HCT116 (cell line): ENCODE results near the gene MAL. TPM values are rescaled to one million over a fixed set of nuclear protein-coding genes. Genes with fewer than 3 reads are reported as not detected.

Source experiments
- ATAC-seq: fragments of 200-7000 bp; cut with Tn5 transposase; 2 replicates; pipeline ENCODE4 v1.9.1; 2020; ENCODE audit warnings: mild to moderate bottlenecking, moderate library complexity
- BruUV-seq: library from RNA; stranded (reverse); fragments of 400-500 nt; replicated peaks from 2 replicates; lab custom pipeline; 2021; lab: Mats Ljungman, UMichigan
- CTCF ChIA-PET: fragments of 300-600 bp; sonication (Branson Sonifier 250); formaldehyde crosslinking; loops from one replicate; lab custom pipeline; 2021; ENCODE audit warnings: antibody characterized with exemption; lab: Charles Lee
- POLR2A ChIA-PET: fragments of 300-600, 350-600 bp; sonication (Branson Sonifier 250); formaldehyde crosslinking; loops from one replicate; lab custom pipeline; 2021; ENCODE audit warnings: antibody characterized with exemption; lab: Charles Lee
- RAD21 ChIA-PET, 2 experiments: fragments of 300-600 bp; sonication (Branson Sonifier 250); formaldehyde crosslinking; loops; one replicate each; lab custom pipeline; 2023; ENCODE audit warnings: low total read pairs in 2 of 2; ENCODE audit not compliant: uncharacterized antibody in 2 of 2, unreplicated experiment in 2 of 2, low non-redundant PET in 1 of 2; lab: Charles Lee
- DNase-seq: peaks from one replicate; pipeline ENCODE4 v3.0.0-alpha.2; 2010; ENCODE audit warnings: low read depth, low spot score
- H2AFZ ChIP-seq: fragments of 200-600 bp; shearing (Covaris generic), sonication (generic); 2 replicates; pipeline ENCODE4 v1.6.1; 2017; ENCODE audit warnings: low read depth, mixed run types, mixed read lengths, antibody characterized with exemption, low read length; ENCODE audit not compliant: poor library complexity, severe bottlenecking
- H3K27ac ChIP-seq: 2 replicates; pipeline ENCODE4 v1.5.1; 2012; ENCODE audit warnings: low read depth, low read length
- H3K27me3 ChIP-seq: fragments of 200-600 bp; sonication (generic); 2 replicates; pipeline ENCODE4 v1.6.1; 2016; ENCODE audit warnings: mixed run types, low read length, mixed read lengths; ENCODE audit not compliant: insufficient read depth
- H3K36me3 ChIP-seq, 2 experiments: fragments of 200-500 bp in 1 of 2; fragments of 200-600 bp in 1 of 2; sonication (Bioruptor generic) in 1 of 2; sonication (generic) in 1 of 2; 2 replicates each; pipeline versions ENCODE4 v1.5.1 to v1.6.1; 2014 to 2016; ENCODE audit warnings: low read length in 2 of 2, inconsistent platforms in 1 of 2, mixed read lengths in 1 of 2, mixed run types in 1 of 2; ENCODE audit not compliant: insufficient read depth in 2 of 2, control insufficient read depth in 1 of 2
- H3K4me1 ChIP-seq, 2 experiments: fragments of 200-600 bp in 1 of 2; sonication (generic) in 1 of 2; 2 replicates each; pipeline versions ENCODE4 v1.5.1 to v1.6.1; 2012 to 2017; ENCODE audit warnings: low read length in 2 of 2, inconsistent platforms in 1 of 2, mild to moderate bottlenecking in 1 of 2, mixed read lengths in 1 of 2, mixed run types in 1 of 2, moderate library complexity in 1 of 2; ENCODE audit not compliant: insufficient read depth in 2 of 2, control insufficient read depth in 1 of 2
- H3K4me2 ChIP-seq: fragments of 200-600 bp; sonication (generic); 2 replicates; pipeline ENCODE4 v1.6.1; 2017; ENCODE audit warnings: mixed run types, low read length, mixed read lengths
- H3K4me3 ChIP-seq, 2 experiments: fragments of 200-600 bp in 1 of 2; sonication (generic) in 1 of 2; replicated peaks in 1 of 2; 2 replicates each; pipeline ENCODE4 v1.5.1; 2011 to 2016; ENCODE audit warnings: low read length in 2 of 2, control low read depth in 1 of 2, low read depth in 1 of 2, mild to moderate bottlenecking in 1 of 2, mixed read lengths in 1 of 2, mixed run types in 1 of 2
- H3K79me2 ChIP-seq: fragments of 200-600 bp; sonication (generic); 2 replicates; pipeline ENCODE4 v1.6.1; 2017; ENCODE audit warnings: mild to moderate bottlenecking, mixed run types, low read length, moderate library complexity, mixed read lengths; ENCODE audit not compliant: insufficient read depth
- H3K9ac ChIP-seq: fragments of 200-600 bp; sonication (generic); 2 replicates; pipeline ENCODE4 v1.6.1; 2016; ENCODE audit warnings: low read length, mixed read lengths
- H3K9me2 ChIP-seq: fragments of 200-600 bp; sonication (generic), shearing (Covaris generic); 2 replicates; pipeline ENCODE4 v1.6.1; 2017; ENCODE audit warnings: mixed run types, mild to moderate bottlenecking, moderate library complexity; ENCODE audit not compliant: insufficient read depth
- H3K9me3 ChIP-seq, 2 experiments: fragments of 200-500 bp in 1 of 2; fragments of 200-600 bp in 1 of 2; sonication (Bioruptor generic) in 1 of 2; sonication (generic) in 1 of 2; 2 replicates each; pipeline ENCODE4 v1.6.1; 2014 to 2017; ENCODE audit warnings: low read length in 2 of 2, mixed read lengths in 2 of 2, inconsistent platforms in 1 of 2, low read depth in 1 of 2, mild to moderate bottlenecking in 1 of 2, mixed run types in 1 of 2, moderate library complexity in 1 of 2; ENCODE audit not compliant: control insufficient read depth in 1 of 2, insufficient read depth in 1 of 2
- H4K20me1 ChIP-seq: fragments of 200-600 bp; sonication (generic), shearing (Covaris generic); 2 replicates; pipeline ENCODE4 v1.6.1; 2017; ENCODE audit warnings: mixed run types, mild to moderate bottlenecking, moderate library complexity; ENCODE audit not compliant: insufficient read depth
- ATF3 ChIP-seq: IDR thresholded peaks from 2 replicates; pipeline ENCODE4 v1.6.1; 2012
- CBX3 ChIP-seq: IDR thresholded peaks from 2 replicates; pipeline ENCODE4 v1.6.1; 2012; ENCODE audit warnings: low read depth
- CEBPB ChIP-seq: IDR thresholded peaks from 2 replicates; pipeline ENCODE4 v1.6.1; 2012; ENCODE audit warnings: low read depth
- CTCF ChIP-seq, 3 experiments: fragments of 200-600 bp in 1 of 3; sonication (generic) in 1 of 3; IDR thresholded peaks in 2 of 3; conservative IDR thresholded peaks in 1 of 3; 2 replicates each; pipeline ENCODE4 v1.5.1; 2012 to 2017; ENCODE audit warnings: low read depth in 2 of 3, low read length in 2 of 3, antibody characterized with exemption in 1 of 3, borderline replicate concordance in 1 of 3, control low read depth in 1 of 3, mild to moderate bottlenecking in 1 of 3, mixed read lengths in 1 of 3, mixed run types in 1 of 3, moderate library complexity in 1 of 3; ENCODE audit not compliant: insufficient read depth in 1 of 3
- EGR1 ChIP-seq: IDR thresholded peaks from 2 replicates; pipeline ENCODE4 v1.6.1; 2012; ENCODE audit warnings: low read depth
- ELF1 ChIP-seq: IDR thresholded peaks from 2 replicates; pipeline ENCODE4 v1.6.1; 2012; ENCODE audit warnings: low read depth, borderline replicate concordance
- EZH2 ChIP-seq: fragments of 200-600 bp; sonication (generic); IDR thresholded peaks from 2 replicates; pipeline ENCODE4 v1.6.1; 2017; ENCODE audit warnings: antibody characterized with exemption, mixed run types
- EZH2phosphoT487 ChIP-seq: fragments of 200-600 bp; IDR thresholded peaks from 2 replicates; pipeline ENCODE4 v1.6.1; 2018; ENCODE audit warnings: antibody characterized with exemption, borderline replicate concordance
- FOSL1 ChIP-seq: IDR thresholded peaks from 2 replicates; pipeline ENCODE4 v1.6.1; 2012; ENCODE audit warnings: low read depth
- POLR2A ChIP-seq: IDR thresholded peaks from 2 replicates; pipeline ENCODE4 v1.7.0; 2011; ENCODE audit warnings: borderline replicate concordance; ENCODE audit not compliant: insufficient read depth, insufficient read length; ENCODE audit errors: extremely low read depth
- POLR2AphosphoS5 ChIP-seq: IDR thresholded peaks from 2 replicates; pipeline ENCODE4 v1.6.1; 2011; ENCODE audit warnings: mild to moderate bottlenecking, low read depth, low read length, moderate library complexity
- RAD21 ChIP-seq: IDR thresholded peaks from 2 replicates; pipeline ENCODE4 v1.6.1; 2012; ENCODE audit warnings: low read depth, mild to moderate bottlenecking
- SIN3A ChIP-seq: IDR thresholded peaks from 2 replicates; pipeline ENCODE4 v1.6.1; 2012; ENCODE audit warnings: low read depth
- SP1 ChIP-seq: IDR thresholded peaks from 2 replicates; pipeline ENCODE4 v1.6.1; 2012; ENCODE audit warnings: low read depth
- SRF ChIP-seq: IDR thresholded peaks from 2 replicates; pipeline ENCODE4 v1.6.1; 2012; ENCODE audit warnings: low read depth
- TCF7L2 ChIP-seq: IDR thresholded peaks from 2 replicates; pipeline ENCODE4 v1.7.0; 2011; ENCODE audit warnings: borderline replicate concordance, inconsistent platforms; ENCODE audit not compliant: insufficient read depth, insufficient read length; ENCODE audit errors: extremely low read depth
- YY1 ChIP-seq: IDR thresholded peaks from 2 replicates; pipeline ENCODE4 v1.6.1; 2011; ENCODE audit warnings: low read length, low read depth, moderate library complexity, mild to moderate bottlenecking; ENCODE audit not compliant: insufficient replicate concordance; ENCODE audit errors: extremely low read depth
- ZBTB33 ChIP-seq: IDR thresholded peaks from 2 replicates; pipeline ENCODE4 v1.6.1; 2011; ENCODE audit warnings: mild to moderate bottlenecking, low read length, moderate library complexity; ENCODE audit not compliant: insufficient replicate concordance; ENCODE audit errors: extremely low read depth
- ZFX ChIP-seq: fragments of 450-650 bp; IDR thresholded peaks from 2 replicates; pipeline ENCODE4 v1.6.1; 2017
- ZNF274 ChIP-seq: fragments of 200-500 bp; sonication (Bioruptor generic); IDR thresholded peaks from 2 replicates; pipeline ENCODE4 v1.6.1; 2014; ENCODE audit warnings: mild to moderate bottlenecking, low read depth, low read length, inconsistent platforms
- intact Hi-C: fragments of 100-400 bp; cut with micrococcal nuclease; formaldehyde crosslinking; loops from 2 replicates; pipeline ENCODE4 v1.10.0; 2022
- total RNA-seq: library from RNA; stranded (reverse); gene quantifications from one replicate; pipeline ENCODE4 v1.2.1, GENCODE V29; 2021; ENCODE audit not compliant: unreplicated experiment

The MAL gene
- total RNA-seq, 1 experiment from 2014 or later: not detected

- H2AFZ ChIP-seq: no peak overlapping the region
- H3K4me2 ChIP-seq: no peak overlapping the region
- no peaks in the 10 kb centered on the region for H3K9me2 ChIP-seq
- ChIA-PET RAD21 (no interaction called here), POLR2A (no interaction called here), CTCF (interaction anchor here (1.0 kb wide), 1 partner anchor 27 kb away, joined by 3 read pairs; no protein-coding TSS in a partner anchor)
- H3K79me2 ChIP-seq: no peaks in the 10 kb centered on the region
- intact Hi-C loops: no loop called here
- H4K20me1 ChIP-seq: no peaks in the 10 kb centered on the region
- ATAC-seq: no peak
- DNase-seq: no peak
- BruUV-seq: no TSS peak
- H3K36me3 ChIP-seq: no peaks in the 10 kb centered on the region
- H3K27ac ChIP-seq: no peak overlapping the region
- H3K4me3 ChIP-seq: no peak overlapping the region
- TF ChIP-seq EZH2phosphoT487 (no peak), ZFX (no peak), SP1 (no peak), SIN3A (no peak), FOSL1 (no peak), POLR2AphosphoS5 (no peak), ATF3 (no peak), ZNF274 (no peak), ELF1 (no peak), RAD21 (no peak), YY1 (no peak), CEBPB (no peak), SRF (no peak), CBX3 (no peak), CTCF (IDR thresholded peaks at IDR 0.05 in 2 of 3, conservative IDR thresholded peaks at IDR 0.05 in 1 of 3; ENCODE audit: borderline replicate concordance in 1 of 3, insufficient read depth in 1 of 3, low read depth in 2 of 3, low read length in 2 of 3) (no peak), EZH2 (no peak), POLR2A (no peak), ZBTB33 (no peak), TCF7L2 (no peak), EGR1 (no peak)
- H3K9ac ChIP-seq: no peak overlapping the region
- H3K27me3 ChIP-seq: peaks cover 10% of the 10 kb centered on the region; the same call in 1 of the 2 replicates
- peaks cover 0 to 3% of the 10 kb centered on the region in 2 experiments; a peak in 1 of 4 replicates for H3K4me1 ChIP-seq
- H3K9me3 ChIP-seq: no peaks in the 10 kb centered on the region
Observed at GRCh38 chr2:95049961-95050360, 24.5 kb downstream of the MAL start.
